ENCODE results near the gene EIF3D. TPM values are rescaled to one million over a fixed set of nuclear protein-coding genes. Genes with fewer than 3 reads are reported as not detected.

Gene EIF3D
- total RNA-seq, 1 experiment from 2014 or later, result 481 TPM

- H3K9ac ChIP-seq (ENCODE audit: low read length), result no peak overlapping the region
Measured at GRCh38 chr22:36470994-36471331, 58.0 kb downstream of the EIF3D start.

GRCh38 chr22:36470162-36470993 lies 58.6 kb downstream of the EIF3D start:
- H3K79me2 ChIP-seq (ENCODE audit: low read length), result no peaks in the 10 kb centered on the region
- H3K27ac ChIP-seq (ENCODE audit: low read length), result no peak overlapping the region
- peak; percentile 92 for DNase-seq
- H3K9me3 ChIP-seq (ENCODE audit: low read length), result no peaks in the 10 kb centered on the region
- no peaks in the 10 kb centered on the region; the same call in 1 of the 2 replicates for H3K36me3 ChIP-seq (ENCODE audit: insufficient read depth, low read length)
- H3K27me3 ChIP-seq (ENCODE audit: low read length), result no peaks in the 10 kb centered on the region
- no peak overlapping the region for H3K9ac ChIP-seq (ENCODE audit: low read length)
- H3K4me1 ChIP-seq (ENCODE audit: low read length), result no peaks in the 10 kb centered on the region
- no peaks in the 10 kb centered on the region for H3K9me2 ChIP-seq (replicated peaks; ENCODE audit: insufficient read depth, low read length)
- no peak overlapping the region for H2AFZ ChIP-seq (ENCODE audit: low read length)
- no peaks in the 10 kb centered on the region for H4K20me1 ChIP-seq (ENCODE audit: insufficient read depth, low read depth, low read length)
- H3K4me2 ChIP-seq (ENCODE audit: low read depth, low read length, poor library complexity, severe bottlenecking), result no peak overlapping the region
- H3K4me3 ChIP-seq (ENCODE audit: low read length), result no peak overlapping the region

More at GRCh38 chr22:36470994-36471331, 58.0 kb downstream of the EIF3D start:
- H4K20me1 ChIP-seq (ENCODE audit: insufficient read depth, low read depth, low read length), result no peaks in the 10 kb centered on the region
- no peaks in the 10 kb centered on the region for H3K4me1 ChIP-seq (ENCODE audit: low read length)
- H3K36me3 ChIP-seq (ENCODE audit: insufficient read depth, low read length), result no peaks in the 10 kb centered on the region; the same call in 1 of the 2 replicates
- H3K27ac ChIP-seq (ENCODE audit: low read length), result no peak overlapping the region
- no peak overlapping the region for H2AFZ ChIP-seq (ENCODE audit: low read length)
- H3K9me3 ChIP-seq (ENCODE audit: low read length), result no peaks in the 10 kb centered on the region
- H3K27me3 ChIP-seq (ENCODE audit: low read length), result no peaks in the 10 kb centered on the region
- H3K9me2 ChIP-seq (replicated peaks; ENCODE audit: insufficient read depth, low read length), result no peaks in the 10 kb centered on the region
- no peaks in the 10 kb centered on the region for H3K79me2 ChIP-seq (ENCODE audit: low read length)
- no peak overlapping the region for H3K4me3 ChIP-seq (ENCODE audit: low read length)
- DNase-seq, result no peak
- no peak overlapping the region for H3K4me2 ChIP-seq (ENCODE audit: low read depth, low read length, poor library complexity, severe bottlenecking)

GRCh38 chr22:36469094-36469710 lies 59.8 kb downstream of the EIF3D start:
- Histone ChIP-seq H3K9me3 (ENCODE audit: low read length) (no peaks in the 10 kb centered on the region), H3K79me2 (ENCODE audit: low read length) (no peaks in the 10 kb centered on the region), H3K4me2 (ENCODE audit: low read depth, low read length, poor library complexity, severe bottlenecking) (no peak overlapping the region), H3K9ac (ENCODE audit: low read length) (no peak overlapping the region), H3K9me2 (replicated peaks; ENCODE audit: insufficient read depth, low read length) (no peaks in the 10 kb centered on the region), H4K20me1 (ENCODE audit: insufficient read depth, low read depth, low read length) (no peaks in the 10 kb centered on the region), H3K4me1 (ENCODE audit: low read length) (no peaks in the 10 kb centered on the region), H3K27ac (ENCODE audit: low read length) (no peak overlapping the region), H3K36me3 (ENCODE audit: insufficient read depth, low read length) (no peaks in the 10 kb centered on the region), H2AFZ (ENCODE audit: low read length) (no peak overlapping the region), H3K27me3 (ENCODE audit: low read length) (no peaks in the 10 kb centered on the region), H3K4me3 (ENCODE audit: low read length) (no peak overlapping the region)
- no peak for DNase-seq

- H3K27ac ChIP-seq (ENCODE audit: low read length), result no peak overlapping the region
- H2AFZ ChIP-seq (ENCODE audit: low read length), result no peak overlapping the region
- H3K4me1 ChIP-seq (ENCODE audit: low read length), result no peaks in the 10 kb centered on the region
- no peak overlapping the region for H3K9ac ChIP-seq (ENCODE audit: low read length)
- no peak for DNase-seq
- no peaks in the 10 kb centered on the region for H4K20me1 ChIP-seq (ENCODE audit: insufficient read depth, low read depth, low read length)
- no peak overlapping the region for H3K4me2 ChIP-seq (ENCODE audit: low read depth, low read length, poor library complexity, severe bottlenecking)
- no peaks in the 10 kb centered on the region for H3K9me2 ChIP-seq (replicated peaks; ENCODE audit: insufficient read depth, low read length)
- H3K27me3 ChIP-seq (ENCODE audit: low read length), result no peaks in the 10 kb centered on the region
- no peaks in the 10 kb centered on the region for H3K9me3 ChIP-seq (ENCODE audit: low read length)
- H3K79me2 ChIP-seq (ENCODE audit: low read length), result no peaks in the 10 kb centered on the region
- no peak overlapping the region for H3K4me3 ChIP-seq (ENCODE audit: low read length)
- no peaks in the 10 kb centered on the region for H3K36me3 ChIP-seq (ENCODE audit: insufficient read depth, low read length)
Measured at GRCh38 chr22:36467946-36468345, 61.0 kb downstream of the EIF3D start.

GRCh38 chr22:36467042-36467810 lies 61.7 kb downstream of the EIF3D start:
- H3K9me2 ChIP-seq (replicated peaks; ENCODE audit: insufficient read depth, low read length), result no peaks in the 10 kb centered on the region
- no peak overlapping the region for H3K27ac ChIP-seq (ENCODE audit: low read length)
- no peaks in the 10 kb centered on the region for H3K79me2 ChIP-seq (ENCODE audit: low read length)
- H3K4me2 ChIP-seq (ENCODE audit: low read depth, low read length, poor library complexity, severe bottlenecking), result no peak overlapping the region
- H4K20me1 ChIP-seq (ENCODE audit: insufficient read depth, low read depth, low read length), result no peaks in the 10 kb centered on the region
- no peaks in the 10 kb centered on the region for H3K9me3 ChIP-seq (ENCODE audit: low read length)
- no peaks in the 10 kb centered on the region for H3K27me3 ChIP-seq (ENCODE audit: low read length)
- no peak overlapping the region for H3K4me3 ChIP-seq (ENCODE audit: low read length)
- H2AFZ ChIP-seq (ENCODE audit: low read length), result no peak overlapping the region
- no peak overlapping the region for H3K9ac ChIP-seq (ENCODE audit: low read length)
- no peaks in the 10 kb centered on the region for H3K4me1 ChIP-seq (ENCODE audit: low read length)
- DNase-seq, result no peak
- no peaks in the 10 kb centered on the region for H3K36me3 ChIP-seq (ENCODE audit: insufficient read depth, low read length)

GRCh38 chr22:36466258-36466657 lies 62.7 kb downstream of the EIF3D start:
- no peaks in the 10 kb centered on the region for H4K20me1 ChIP-seq (ENCODE audit: insufficient read depth, low read depth, low read length)
- DNase-seq, result no peak
- no peak overlapping the region for H3K27ac ChIP-seq (ENCODE audit: low read length)
- no peaks in the 10 kb centered on the region for H3K9me2 ChIP-seq (replicated peaks; ENCODE audit: insufficient read depth, low read length)
- H3K36me3 ChIP-seq (ENCODE audit: insufficient read depth, low read length), result no peaks in the 10 kb centered on the region
- H3K9ac ChIP-seq (ENCODE audit: low read length), result no peak overlapping the region
- H3K79me2 ChIP-seq (ENCODE audit: low read length), result no peaks in the 10 kb centered on the region
- no peak overlapping the region for H3K4me2 ChIP-seq (ENCODE audit: low read depth, low read length, poor library complexity, severe bottlenecking)
- no peak overlapping the region for H3K4me3 ChIP-seq (ENCODE audit: low read length)
- H3K4me1 ChIP-seq (ENCODE audit: low read length), result no peaks in the 10 kb centered on the region
- H3K9me3 ChIP-seq (ENCODE audit: low read length), result no peaks in the 10 kb centered on the region
- no peaks in the 10 kb centered on the region for H3K27me3 ChIP-seq (ENCODE audit: low read length)
- H2AFZ ChIP-seq (ENCODE audit: low read length), result no peak overlapping the region

GRCh38 chr22:36465232-36466021 lies 63.5 kb downstream of the EIF3D start:
- no peak for DNase-seq
- Histone ChIP-seq H3K27me3 (ENCODE audit: low read length) (no peaks in the 10 kb centered on the region), H3K4me1 (ENCODE audit: low read length) (no peaks in the 10 kb centered on the region), H3K27ac (ENCODE audit: low read length) (no peak overlapping the region), H3K79me2 (ENCODE audit: low read length) (no peaks in the 10 kb centered on the region), H3K4me3 (ENCODE audit: low read length) (no peak overlapping the region), H3K36me3 (ENCODE audit: insufficient read depth, low read length) (no peaks in the 10 kb centered on the region), H3K9me2 (replicated peaks; ENCODE audit: insufficient read depth, low read length) (no peaks in the 10 kb centered on the region), H2AFZ (ENCODE audit: low read length) (no peak overlapping the region), H4K20me1 (ENCODE audit: insufficient read depth, low read depth, low read length) (no peaks in the 10 kb centered on the region), H3K9ac (ENCODE audit: low read length) (no peak overlapping the region), H3K4me2 (ENCODE audit: low read depth, low read length, poor library complexity, severe bottlenecking) (no peak overlapping the region), H3K9me3 (ENCODE audit: low read length) (no peaks in the 10 kb centered on the region)
